Skeletal muscle tissue (tissue), 4 donors: ENCODE results near the gene UQCC3. TPM values are rescaled to one million over a fixed set of nuclear protein-coding genes. Genes with fewer than 3 reads are reported as not detected.
"Not testable (repeated sequence)": the region's sequence is repeated elsewhere in the genome, so short reads cannot be mapped to it uniquely, and the experiment has no call there.

Experiments used
- H3K27ac ChIP-seq: one replicate; pipeline ENCODE4 v1.7.0; 2013; ENCODE audit warnings: mild to moderate bottlenecking, low read depth, low read length, inconsistent platforms
- H3K27me3 ChIP-seq, 3 donors: one replicate each; pipeline ENCODE4 v1.7.0; 2013; ENCODE audit warnings: low read length in 3 of 3; ENCODE audit not compliant: control insufficient read depth in 3 of 3, insufficient read depth in 3 of 3
- H3K36me3 ChIP-seq, 3 donors: one replicate each; pipeline ENCODE4 v1.7.0; 2013; ENCODE audit warnings: low read length in 3 of 3; ENCODE audit not compliant: control insufficient read depth in 3 of 3, insufficient read depth in 3 of 3
- H3K4me1 ChIP-seq, 3 donors: one replicate each; pipeline ENCODE4 v1.7.0; 2013; ENCODE audit warnings: low read length in 3 of 3, mild to moderate bottlenecking in 3 of 3; ENCODE audit not compliant: control insufficient read depth in 3 of 3, insufficient read depth in 3 of 3
- H3K4me3 ChIP-seq, 3 donors: one replicate each; pipeline ENCODE4 v1.7.0; 2013; ENCODE audit warnings: low read length in 3 of 3
- H3K9ac ChIP-seq, 3 donors: one replicate each; pipeline ENCODE4 v1.7.0; 2013; ENCODE audit warnings: low read length in 3 of 3, mild to moderate bottlenecking in 3 of 3, moderate library complexity in 2 of 3, low read depth in 1 of 3
- H3K9me3 ChIP-seq, 3 donors: one replicate each; pipeline ENCODE4 v1.7.0; 2013; ENCODE audit warnings: low read length in 3 of 3; ENCODE audit not compliant: control insufficient read depth in 3 of 3
- total RNA-seq: library from RNA; depleted of rRNA; stranded (reverse); fragments of >200 nt; gene quantifications from one replicate; pipeline ENCODE4 v1.2.3, GENCODE V29; 2014
- donor health status: Osteomylitis.

UQCC3 gene
- total RNA-seq, 1 donor from 2014 or later = 4.7 TPM

DNA sequence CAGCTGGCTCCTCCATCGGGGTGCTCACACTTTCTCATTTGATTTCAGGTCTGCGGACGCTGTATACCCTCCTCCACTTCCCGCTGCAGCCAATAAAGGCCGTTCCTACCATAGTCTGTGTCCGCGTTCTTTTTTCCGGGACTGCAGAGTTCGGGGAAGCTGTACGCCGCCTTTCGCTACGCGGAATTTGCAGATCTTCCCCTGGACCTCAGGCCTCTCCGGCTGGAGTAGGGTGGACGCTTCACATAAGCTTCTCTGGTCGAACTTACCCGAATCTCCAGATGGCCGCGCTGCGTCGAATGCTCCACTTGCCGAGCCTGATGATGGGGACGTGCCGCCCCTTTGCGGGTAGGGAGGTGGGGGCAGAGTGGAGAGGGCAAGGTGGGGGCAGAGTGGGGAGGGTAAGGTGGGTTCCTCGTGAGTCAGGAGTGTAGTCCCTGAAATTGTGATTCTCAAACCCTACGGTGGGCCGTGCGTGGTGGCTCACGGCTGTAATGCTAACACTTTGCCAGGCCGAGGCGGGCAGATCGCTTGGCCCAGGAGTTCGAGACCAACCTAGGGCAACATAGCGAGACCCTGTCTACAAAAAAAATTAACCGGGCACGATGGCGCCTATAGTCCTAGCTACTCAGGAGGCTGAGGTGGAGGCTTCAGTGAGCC is 5.7 kb upstream of the UQCC3 start:
- Histone ChIP-seq H3K4me1 (peaks cover 28 to 44% (median 40%) of the 10 kb centered on the region in 3 donors), H3K36me3 (peaks cover 15 to 18% (median 16%) of the 10 kb centered on the region in 3 donors), H3K27ac (peak overlapping the region; percentile 90), H3K27me3 (no peaks in the 10 kb centered on the region), H3K9me3 (no peaks in the 10 kb centered on the region), H3K4me3 (peak overlapping the region; percentile 95 to 98 (median 97)), H3K9ac (peak overlapping the region; percentile 88 to 93 (median 91))

DNA sequence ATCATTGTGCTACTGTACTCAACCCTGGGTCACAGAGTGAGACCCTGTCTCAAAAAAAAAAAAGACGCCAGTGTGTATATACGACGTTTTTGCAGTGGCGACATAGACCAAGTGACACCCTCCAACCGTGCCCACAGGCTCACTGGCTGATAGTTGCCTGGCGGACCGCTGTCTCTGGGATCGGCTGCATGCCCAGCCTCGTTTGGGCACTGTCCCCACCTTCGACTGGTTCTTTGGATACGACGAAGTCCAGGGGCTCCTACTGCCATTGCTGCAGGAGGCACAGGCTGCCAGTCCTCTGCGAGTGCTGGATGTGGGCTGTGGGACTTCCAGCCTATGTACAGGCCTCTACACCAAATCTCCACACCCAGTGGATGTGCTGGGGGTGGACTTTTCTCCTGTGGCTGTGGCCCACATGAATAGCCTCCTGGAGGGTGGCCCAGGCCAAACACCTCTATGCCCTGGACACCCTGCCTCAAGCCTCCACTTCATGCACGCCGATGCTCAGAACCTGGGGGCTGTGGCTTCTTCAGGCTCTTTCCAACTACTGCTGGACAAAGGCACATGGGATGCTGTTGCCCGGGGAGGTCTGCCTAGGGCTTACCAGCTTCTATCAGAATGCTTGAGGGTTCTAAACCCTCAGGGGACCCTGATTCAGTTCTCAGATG is 5.1 kb upstream of the UQCC3 start:
- H3K36me3 ChIP-seq = peaks cover 15 to 18% (median 16%) of the 10 kb centered on the region in 3 donors
- H3K27ac ChIP-seq = peak overlapping the region; percentile 90
- H3K27me3 ChIP-seq = no peaks in the 10 kb centered on the region
- H3K9me3 ChIP-seq = no peaks in the 10 kb centered on the region
- peak overlapping the region; percentile 95 to 98 (median 97) for H3K4me3 ChIP-seq
- peaks cover 30 to 47% (median 44%) of the 10 kb centered on the region in 3 donors for H3K4me1 ChIP-seq
- peak overlapping the region; percentile 88 to 93 (median 91) for H3K9ac ChIP-seq

DNA sequence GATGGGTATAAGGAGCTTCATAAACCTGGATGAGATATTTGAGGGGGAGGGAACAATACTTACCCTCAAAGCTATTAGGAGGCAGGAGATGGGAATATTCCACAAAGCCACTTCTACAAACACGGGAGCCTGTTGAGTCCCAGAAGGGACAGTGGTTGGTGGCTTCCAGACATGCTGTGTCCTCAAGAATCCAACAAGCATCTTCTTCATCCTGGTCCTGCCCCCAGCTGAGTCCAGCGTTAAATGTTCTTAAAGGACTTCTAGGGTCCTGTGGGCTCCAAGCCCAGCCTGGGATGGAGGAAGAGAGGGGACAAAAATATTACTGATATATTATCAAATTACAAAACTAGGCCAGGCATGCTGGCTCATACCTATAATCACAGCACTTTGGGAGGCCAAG is 4.0 kb upstream of the UQCC3 start:
- Histone ChIP-seq H3K4me3 (no peak overlapping the region), H3K9me3 (no peaks in the 10 kb centered on the region), H3K9ac (peak overlapping the region in 2 of 3 donors; percentile 9 to 88), H3K4me1 (peaks cover 34 to 52% (median 49%) of the 10 kb centered on the region in 3 donors), H3K36me3 (peaks cover 15 to 17% (median 16%) of the 10 kb centered on the region in 3 donors), H3K27me3 (no peaks in the 10 kb centered on the region), H3K27ac (no peak overlapping the region)

DNA sequence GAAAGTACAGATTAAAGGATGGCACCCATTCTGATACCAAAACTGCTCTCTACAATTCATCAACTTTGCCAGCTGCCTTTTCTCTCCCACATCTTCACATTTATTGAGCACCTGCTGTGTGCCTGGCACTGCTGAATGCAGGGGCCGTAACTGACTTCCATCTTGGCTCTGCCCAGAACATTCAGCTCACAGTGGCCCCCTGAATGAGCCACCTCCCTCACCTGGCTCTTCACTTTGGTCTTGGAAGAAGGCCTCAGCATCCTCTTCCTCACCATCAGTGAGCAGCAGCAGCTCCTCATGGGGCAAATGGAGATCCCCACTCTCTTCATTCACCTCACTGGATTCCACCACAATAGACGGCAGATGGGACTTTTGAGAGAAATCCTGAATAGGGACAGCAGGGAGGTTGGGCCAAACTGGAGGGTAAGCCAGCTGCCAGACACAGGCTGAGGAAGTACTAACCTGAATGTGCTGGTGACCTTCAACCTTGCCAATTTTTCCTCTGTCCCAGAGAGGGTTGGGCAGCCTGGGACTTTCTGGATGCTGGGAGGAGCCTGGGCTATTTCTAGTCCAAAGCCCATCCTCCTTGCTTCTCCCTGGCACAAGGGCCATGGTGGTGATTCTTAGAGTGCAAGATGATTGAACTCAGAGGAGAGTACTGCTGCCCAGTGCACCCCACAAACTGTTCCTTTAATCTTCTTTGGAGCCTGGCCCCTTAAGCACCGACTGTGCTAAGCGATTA is 1.9 kb upstream of the UQCC3 start:
- Histone ChIP-seq H3K36me3 (peaks cover 14 to 22% (median 17%) of the 10 kb centered on the region in 3 donors), H3K4me3 (no peak overlapping the region), H3K9ac (peak overlapping the region in 2 of 3 donors; percentile 45 to 47), H3K27ac (no peak overlapping the region), H3K27me3 (no peaks in the 10 kb centered on the region), H3K4me1 (peaks cover 42 to 58% (median 51%) of the 10 kb centered on the region in 3 donors), H3K9me3 (no peaks in the 10 kb centered on the region)

DNA sequence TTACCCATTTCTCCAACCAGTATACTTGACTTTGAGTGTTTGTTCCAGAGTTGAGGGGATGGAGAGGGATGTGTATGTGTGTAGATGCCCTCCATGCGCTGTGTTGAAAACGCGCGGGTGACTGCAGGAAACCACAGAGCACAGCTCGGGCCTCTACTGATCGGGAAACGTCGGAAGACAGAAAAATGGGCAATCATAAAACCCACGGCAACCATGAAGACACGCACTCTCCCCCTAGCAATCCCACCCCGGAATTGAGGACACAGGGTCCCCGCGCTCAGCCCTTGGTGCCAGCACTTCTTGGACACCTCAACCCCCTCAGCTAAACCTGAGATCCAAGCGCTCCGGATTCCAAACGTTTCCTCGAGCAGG is 251 bp upstream of the UQCC3 start:
- peaks cover 38 to 49% (median 48%) of the 10 kb centered on the region in 3 donors for H3K4me1 ChIP-seq
- H3K36me3 ChIP-seq = peaks cover 12 to 24% (median 23%) of the 10 kb centered on the region in 3 donors
- H3K27ac ChIP-seq = peak overlapping the region; percentile 86
- H3K9me3 ChIP-seq = no peaks in the 10 kb centered on the region
- H3K27me3 ChIP-seq = no peaks in the 10 kb centered on the region
- H3K9ac ChIP-seq = peak overlapping the region; percentile 82 to 97 (median 96)
- H3K4me3 ChIP-seq = peak overlapping the region; percentile 92 to 97 (median 95)

DNA sequence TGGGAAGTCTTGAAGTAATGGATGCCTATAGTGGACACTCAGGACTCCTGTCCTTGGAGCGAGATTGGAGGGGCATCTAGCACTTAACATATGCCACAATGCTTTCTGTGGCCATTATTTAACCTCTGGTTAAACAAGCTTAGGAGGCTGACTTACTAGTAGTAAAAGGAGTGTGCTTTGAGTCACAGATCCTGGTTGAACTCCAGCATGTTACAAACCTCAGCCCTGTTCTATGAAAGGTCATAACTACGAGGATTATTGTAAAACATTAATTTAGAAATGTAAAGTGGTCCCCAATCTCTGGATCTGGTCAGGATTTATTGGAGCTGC is 1.7 kb downstream of the UQCC3 start:
- Histone ChIP-seq H3K4me1 (peaks cover 41 to 52% (median 51%) of the 10 kb centered on the region in 3 donors), H3K4me3 (peak overlapping the region in 1 of 3 donors; percentile 92), H3K27me3 (no peaks in the 10 kb centered on the region), H3K9ac (peak overlapping the region in 1 of 3 donors; percentile 30), H3K27ac (no peak overlapping the region), H3K36me3 (peaks cover 16 to 32% (median 26%) of the 10 kb centered on the region in 3 donors), H3K9me3 (no peaks in the 10 kb centered on the region)

DNA sequence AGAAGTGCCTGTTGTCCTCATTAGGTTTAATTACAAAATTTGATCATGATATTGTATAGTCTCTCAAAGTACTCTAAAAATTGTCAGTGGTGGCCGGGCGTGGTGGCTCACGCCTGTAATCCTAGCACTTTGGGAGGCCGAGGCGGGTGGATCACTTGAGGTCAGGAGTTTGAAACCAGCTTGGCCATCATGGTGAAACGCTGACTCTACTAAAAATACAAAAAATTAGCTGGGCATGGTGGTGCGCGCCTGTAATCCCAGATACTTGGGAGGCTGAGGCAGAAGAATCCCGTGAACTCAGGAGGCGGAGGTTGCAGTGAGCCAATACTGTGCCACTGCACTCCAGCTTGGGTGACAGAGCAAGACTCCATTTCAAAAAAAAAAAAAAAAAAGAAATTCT is 3.9 kb downstream of the UQCC3 start:
- Histone ChIP-seq H3K36me3 (peaks cover 19 to 33% (median 26%) of the 10 kb centered on the region in 3 donors), H3K4me1 (peaks cover 39 to 48% (median 44%) of the 10 kb centered on the region in 3 donors)
- not testable (repeated sequence) for H3K9ac ChIP-seq, H3K27me3 ChIP-seq, H3K27ac ChIP-seq, H3K9me3 ChIP-seq, H3K4me3 ChIP-seq

DNA sequence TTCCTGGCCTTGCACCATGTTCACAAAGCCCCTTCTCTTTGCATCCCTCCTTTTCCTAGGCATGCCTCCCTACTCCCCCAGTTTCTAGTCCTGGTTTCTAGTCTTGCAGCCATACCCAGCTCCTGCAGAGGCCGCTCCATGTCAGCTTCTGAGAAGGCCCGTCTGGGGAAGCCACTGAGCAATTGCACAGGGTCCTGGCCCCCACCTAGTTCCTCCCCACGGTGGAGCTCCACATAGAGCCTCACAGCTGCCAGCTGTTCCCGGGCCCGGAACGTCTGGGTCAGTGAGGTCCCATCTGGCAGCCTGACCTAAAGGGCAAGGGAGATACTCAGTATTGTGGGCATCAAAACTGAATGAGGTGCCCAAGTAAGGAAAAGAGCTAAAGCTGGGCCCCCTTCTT is 5.2 kb downstream of the UQCC3 start:
- peak overlapping the region in 2 of 3 donors; percentile 51 to 55 for H3K9ac ChIP-seq
- H3K27me3 ChIP-seq = no peaks in the 10 kb centered on the region
- peaks cover 37 to 52% (median 41%) of the 10 kb centered on the region in 3 donors for H3K4me1 ChIP-seq
- H3K36me3 ChIP-seq = peaks cover 19 to 33% (median 26%) of the 10 kb centered on the region in 3 donors
- H3K4me3 ChIP-seq = peak overlapping the region in 1 of 3 donors; percentile 4
- no peaks in the 10 kb centered on the region for H3K9me3 ChIP-seq
- H3K27ac ChIP-seq = no peak overlapping the region

DNA sequence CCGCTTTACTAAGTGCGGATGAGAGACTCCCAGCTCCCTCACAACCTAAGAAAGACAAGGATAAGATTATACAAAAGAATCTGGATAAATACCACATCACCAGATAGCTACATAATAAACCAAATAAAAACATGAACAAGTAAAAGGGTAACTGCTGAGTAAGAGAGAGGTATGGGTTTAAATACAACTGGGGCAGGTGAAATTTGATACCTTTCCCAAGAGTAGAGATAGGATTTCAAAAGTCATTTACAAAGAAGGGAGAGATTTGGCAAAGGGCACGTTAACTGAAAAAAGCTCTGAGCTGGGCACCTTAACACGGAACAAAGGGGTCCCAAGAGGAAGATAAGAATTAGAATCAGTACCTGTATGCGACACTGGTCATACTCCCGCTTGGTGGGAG is 5.7 kb downstream of the UQCC3 start:
- peak overlapping the region; percentile 80 for H3K27ac ChIP-seq
- H3K9ac ChIP-seq = peak overlapping the region; percentile 7 to 99 (median 33)
- no peaks in the 10 kb centered on the region for H3K9me3 ChIP-seq
- H3K36me3 ChIP-seq = peaks cover 19 to 33% (median 26%) of the 10 kb centered on the region in 3 donors
- H3K27me3 ChIP-seq = no peaks in the 10 kb centered on the region
- H3K4me3 ChIP-seq = peak overlapping the region in 2 of 3 donors; percentile 4 to 78
- H3K4me1 ChIP-seq = peaks cover 35 to 50% (median 40%) of the 10 kb centered on the region in 3 donors
